Chondrocyte (in vitro differentiated cells): Measurements from ENCODE around the gene TPGS2. TPM values are rescaled to one million over a fixed set of nuclear protein-coding genes. Genes with fewer than 3 reads are reported as not detected.

Experiments used
- DNase-seq: peaks from one replicate; pipeline ENCODE4 v3.0.0; 2021; ENCODE audit warnings: mixed read lengths, low spot score
- H3K27ac Mint-ChIP-seq: one replicate; pipeline ENCODE4 v1.8.0; 2021; ENCODE audit warnings: mild to moderate bottlenecking, moderate library complexity, mixed read lengths; ENCODE audit not compliant: unreplicated experiment
- H3K27me3 Mint-ChIP-seq: 2 replicates; pipeline ENCODE4 v1.8.0; 2021; ENCODE audit warnings: low read depth, mixed read lengths
- H3K36me3 Mint-ChIP-seq: 2 replicates; pipeline ENCODE4 v1.8.0; 2021; ENCODE audit warnings: low read depth, mixed read lengths
- H3K4me1 Mint-ChIP-seq: 2 replicates; pipeline ENCODE4 v1.8.0; 2021; ENCODE audit warnings: low read depth, mild to moderate bottlenecking, mixed read lengths
- H3K4me3 Mint-ChIP-seq: one replicate; pipeline ENCODE4 v1.8.0; 2021; ENCODE audit warnings: mild to moderate bottlenecking, moderate library complexity, mixed read lengths; ENCODE audit not compliant: unreplicated experiment
- H3K9me3 Mint-ChIP-seq: 2 replicates; pipeline ENCODE4 v1.8.0; 2021; ENCODE audit warnings: low read depth, mixed read lengths
- total RNA-seq: library from RNA; stranded (reverse); gene quantifications from 3 replicates; pipeline ENCODE4 v1.2.1, GENCODE V29; 2021
- TF ChIP-seq, protein P1 (sequence below): fragments of 200-600 bp; sonication (generic); IDR thresholded peaks from 2 replicates; pipeline ENCODE4 v1.5.0; 2021; ENCODE audit warnings: antibody characterized with exemption, mild to moderate bottlenecking, moderate library complexity

TPGS2 gene
- total RNA-seq, 1 donor from 2014 or later = 111 TPM

- Mint-ChIP-seq H3K9me3 (peaks cover 4% of the 10 kb centered on the region), H3K36me3 (peaks cover 56% of the 10 kb centered on the region), H3K4me3 (no peak overlapping the region), H3K27ac (peak overlapping the region; percentile 24), H3K4me1 (peaks cover 5% of the 10 kb centered on the region), H3K27me3 (no peaks in the 10 kb centered on the region)
- DNase-seq = no peak
- TF ChIP-seq, protein P1, sequence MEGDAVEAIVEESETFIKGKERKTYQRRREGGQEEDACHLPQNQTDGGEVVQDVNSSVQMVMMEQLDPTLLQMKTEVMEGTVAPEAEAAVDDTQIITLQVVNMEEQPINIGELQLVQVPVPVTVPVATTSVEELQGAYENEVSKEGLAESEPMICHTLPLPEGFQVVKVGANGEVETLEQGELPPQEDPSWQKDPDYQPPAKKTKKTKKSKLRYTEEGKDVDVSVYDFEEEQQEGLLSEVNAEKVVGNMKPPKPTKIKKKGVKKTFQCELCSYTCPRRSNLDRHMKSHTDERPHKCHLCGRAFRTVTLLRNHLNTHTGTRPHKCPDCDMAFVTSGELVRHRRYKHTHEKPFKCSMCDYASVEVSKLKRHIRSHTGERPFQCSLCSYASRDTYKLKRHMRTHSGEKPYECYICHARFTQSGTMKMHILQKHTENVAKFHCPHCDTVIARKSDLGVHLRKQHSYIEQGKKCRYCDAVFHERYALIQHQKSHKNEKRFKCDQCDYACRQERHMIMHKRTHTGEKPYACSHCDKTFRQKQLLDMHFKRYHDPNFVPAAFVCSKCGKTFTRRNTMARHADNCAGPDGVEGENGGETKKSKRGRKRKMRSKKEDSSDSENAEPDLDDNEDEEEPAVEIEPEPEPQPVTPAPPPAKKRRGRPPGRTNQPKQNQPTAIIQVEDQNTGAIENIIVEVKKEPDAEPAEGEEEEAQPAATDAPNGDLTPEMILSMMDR = no peak
These were observed 29.9 kb downstream of the TPGS2 start for GRCh38 chr18:36798738-36799473.

GRCh38 chr18:36792634-36793283 lies 36.0 kb downstream of the TPGS2 start:
- DNase-seq = no peak
- Mint-ChIP-seq H3K27ac (no peak overlapping the region), H3K9me3 (no peaks in the 10 kb centered on the region), H3K4me3 (no peak overlapping the region), H3K4me1 (no peaks in the 10 kb centered on the region), H3K27me3 (no peaks in the 10 kb centered on the region), H3K36me3 (peaks cover 38% of the 10 kb centered on the region)
- TF ChIP-seq, protein P1 = no peak

- Mint-ChIP-seq H3K9me3 (no peaks in the 10 kb centered on the region), H3K4me3 (no peak overlapping the region), H3K27me3 (no peaks in the 10 kb centered on the region), H3K36me3 (peaks cover 11% of the 10 kb centered on the region), H3K27ac (peak overlapping the region; percentile 91), H3K4me1 (peaks cover 21% of the 10 kb centered on the region)
- DNase-seq = no peak
- TF ChIP-seq, protein P1 = no peak
These were observed 42.1 kb downstream of the TPGS2 start for GRCh38 chr18:36786686-36787085.

DNA sequence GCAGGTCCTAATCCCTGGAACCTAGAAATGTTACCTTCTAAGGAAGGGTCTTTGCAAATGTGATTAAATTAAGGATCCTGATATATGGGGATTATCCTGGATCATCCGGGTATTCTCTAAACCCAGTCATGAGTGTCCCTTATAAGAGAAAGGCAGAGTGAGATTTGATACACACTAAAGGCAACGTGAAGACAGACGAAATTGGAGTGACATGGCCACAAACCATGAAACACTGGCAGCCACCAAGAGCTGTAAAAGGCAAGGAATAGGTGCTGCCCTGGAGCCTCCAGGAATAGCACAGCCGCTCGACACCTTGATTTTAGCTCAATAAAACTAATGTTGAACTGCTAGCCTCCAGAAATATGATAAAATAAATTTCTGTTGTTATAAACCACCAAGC lies 45.0 kb downstream of the TPGS2 start:
- Mint-ChIP-seq H3K36me3 (peaks cover 3% of the 10 kb centered on the region), H3K9me3 (no peaks in the 10 kb centered on the region), H3K4me1 (peaks cover 21% of the 10 kb centered on the region), H3K4me3 (no peak overlapping the region), H3K27me3 (no peaks in the 10 kb centered on the region), H3K27ac (no peak overlapping the region)
- no peak for DNase-seq
- TF ChIP-seq, protein P1 = no peak

DNA sequence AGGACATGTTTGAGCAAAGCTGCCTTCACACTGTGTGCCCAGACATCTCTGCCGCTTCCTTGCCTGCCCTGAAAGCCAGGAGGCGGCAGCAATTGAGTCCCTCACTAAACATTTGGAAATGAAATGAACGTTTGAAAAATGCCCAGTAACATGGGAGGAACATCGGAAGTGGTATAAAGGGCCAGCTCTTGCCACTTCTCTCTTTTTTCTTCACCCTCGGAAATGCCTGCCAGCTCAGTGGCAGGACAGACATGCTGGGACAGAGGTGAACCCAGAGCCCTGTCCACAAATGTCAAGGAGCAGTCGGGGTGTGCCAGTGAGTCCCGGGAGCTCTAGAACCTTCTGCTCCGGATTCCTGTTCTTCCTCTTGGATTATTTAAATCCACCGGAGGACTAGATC lies 46.1 kb downstream of the TPGS2 start:
- peaks cover 3% of the 10 kb centered on the region for H3K36me3 Mint-ChIP-seq
- no peak overlapping the region for H3K27ac Mint-ChIP-seq
- no peaks in the 10 kb centered on the region for H3K27me3 Mint-ChIP-seq
- TF ChIP-seq, protein P1 = no peak
- DNase-seq = no peak
- no peaks in the 10 kb centered on the region for H3K9me3 Mint-ChIP-seq
- peaks cover 21% of the 10 kb centered on the region for H3K4me1 Mint-ChIP-seq
- no peak overlapping the region for H3K4me3 Mint-ChIP-seq
